DOHH2 (cell line): ENCODE measurements around the gene LOXHD1.

Experiments used
- CTCF ChIP-seq: fragments of 200-600 bp; sonication (generic); IDR thresholded peaks from one replicate; pipeline ENCODE4 v1.5.1; 2014; ENCODE audit warnings: antibody characterized with exemption, mild to moderate bottlenecking, low read depth, low read length; ENCODE audit not compliant: poor library complexity, severe bottlenecking
- EZH2phosphoT487 ChIP-seq: fragments of 200-600 bp; sonication (generic); IDR thresholded peaks from 2 replicates; pipeline ENCODE4 v1.6.1; 2017; ENCODE audit warnings: borderline replicate concordance, mild to moderate bottlenecking, antibody characterized with exemption, low read length, moderate library complexity, mixed read lengths

GRCh38 chr18:46632401-46633071 lies 24.5 kb downstream of the LOXHD1 start:
- TF ChIP-seq CTCF = no peak
- TF ChIP-seq EZH2phosphoT487 = no peak
